ENCODE results near the gene NRIP1. TPM values are rescaled to one million over a fixed set of nuclear protein-coding genes. Genes with fewer than 3 reads are reported as not detected.

Gene NRIP1
- total RNA-seq, 1 donor from 2014 or later, result 11.4 TPM

- Mint-ChIP-seq H3K9me3 (no peaks in the 10 kb centered on the region), H3K4me1 (ENCODE audit: low read depth) (no peaks in the 10 kb centered on the region), H3K27me3 (ENCODE audit: insufficient read depth) (no peaks in the 10 kb centered on the region), H3K36me3 (ENCODE audit: low read depth) (peaks cover 24% of the 10 kb centered on the region), H3K4me3 (no peak overlapping the region), H3K27ac (no peak overlapping the region)
- no peak for DNase-seq (ENCODE audit: low spot score)
- intact Hi-C loops (cut with micrococcal nuclease), result no loop called here
Observed at GRCh38 chr21:14964621-14965020, 100.2 kb downstream of the NRIP1 start.

DNA sequence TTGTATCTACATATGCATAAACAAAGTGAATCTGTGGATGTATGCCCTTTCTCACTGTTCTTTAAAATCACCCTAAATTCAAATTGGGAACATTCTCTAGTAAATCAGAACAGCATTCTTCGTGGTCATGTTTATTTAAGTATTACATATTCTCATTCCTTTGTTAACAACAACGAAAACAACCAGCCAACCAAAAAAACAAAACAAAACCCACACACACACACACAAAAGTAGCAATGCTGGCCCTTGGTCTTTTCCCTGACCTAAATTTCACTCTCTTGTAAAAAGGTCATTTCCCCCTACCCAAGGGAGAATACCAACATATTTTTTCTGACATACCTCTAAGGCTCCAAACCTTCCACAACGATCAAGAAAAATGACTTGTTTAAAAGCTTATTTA lies 102.6 kb downstream of the NRIP1 start:
- Mint-ChIP-seq H3K4me1 (ENCODE audit: low read depth) (no peaks in the 10 kb centered on the region), H3K36me3 (ENCODE audit: low read depth) (peaks cover 10% of the 10 kb centered on the region), H3K27ac (no peak overlapping the region), H3K4me3 (no peak overlapping the region), H3K27me3 (ENCODE audit: insufficient read depth) (peaks cover 2% of the 10 kb centered on the region), H3K9me3 (no peaks in the 10 kb centered on the region)
- no peak for DNase-seq (ENCODE audit: low spot score)
- intact Hi-C loops (cut with micrococcal nuclease), result no loop called here

GRCh38 chr21:14961502-14961901 lies 103.3 kb downstream of the NRIP1 start:
- Mint-ChIP-seq H3K9me3 (no peaks in the 10 kb centered on the region), H3K4me3 (no peak overlapping the region)
- intact Hi-C loops (cut with micrococcal nuclease), result no loop called here

GRCh38 chr21:14959343-14959742 lies 105.5 kb downstream of the NRIP1 start:
- Mint-ChIP-seq H3K27ac (no peak overlapping the region), H3K27me3 (ENCODE audit: insufficient read depth) (peaks cover 2% of the 10 kb centered on the region), H3K36me3 (ENCODE audit: low read depth) (no peaks in the 10 kb centered on the region), H3K4me3 (no peak overlapping the region), H3K4me1 (ENCODE audit: low read depth) (no peaks in the 10 kb centered on the region), H3K9me3 (no peaks in the 10 kb centered on the region)
- intact Hi-C loops (cut with micrococcal nuclease), result no loop called here
- DNase-seq (ENCODE audit: low spot score), result no peak

More at GRCh38 chr21:14961502-14961901, 103.3 kb downstream of the NRIP1 start:
- H3K36me3 Mint-ChIP-seq (ENCODE audit: low read depth), result peaks cover 5% of the 10 kb centered on the region
- no peak overlapping the region for H3K27ac Mint-ChIP-seq
- H3K27me3 Mint-ChIP-seq (ENCODE audit: insufficient read depth), result peaks cover 2% of the 10 kb centered on the region
- no peak for DNase-seq (ENCODE audit: low spot score)
- no peaks in the 10 kb centered on the region for H3K4me1 Mint-ChIP-seq (ENCODE audit: low read depth)

DNA sequence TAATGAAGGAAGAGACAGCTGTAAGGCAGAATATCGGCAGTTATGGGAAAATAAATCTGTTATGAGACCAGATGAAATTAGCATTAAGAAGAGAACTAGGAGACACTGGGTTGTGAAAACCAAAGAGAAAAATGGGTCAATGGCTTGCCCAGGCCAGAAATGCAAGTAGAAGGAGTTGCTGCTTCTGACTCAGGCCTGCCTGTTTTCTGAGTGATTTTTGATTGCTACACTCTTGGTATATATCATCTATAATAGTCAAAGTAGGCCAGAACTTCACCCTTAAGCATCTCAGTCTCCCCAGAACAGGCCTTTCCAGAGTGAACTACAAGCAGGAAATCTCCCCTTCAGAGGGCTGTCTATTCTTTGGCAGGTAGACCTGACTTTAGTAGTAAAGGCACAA lies 107.0 kb downstream of the NRIP1 start:
- DNase-seq (ENCODE audit: low spot score), result no peak
- Mint-ChIP-seq H3K9me3 (no peaks in the 10 kb centered on the region), H3K27ac (no peak overlapping the region), H3K27me3 (ENCODE audit: insufficient read depth) (peaks cover 2% of the 10 kb centered on the region), H3K4me3 (no peak overlapping the region), H3K36me3 (ENCODE audit: low read depth) (no peaks in the 10 kb centered on the region), H3K4me1 (ENCODE audit: low read depth) (no peaks in the 10 kb centered on the region)
- intact Hi-C loops (cut with micrococcal nuclease), result no loop called here

GRCh38 chr21:14956807-14957206 lies 108.0 kb downstream of the NRIP1 start:
- Mint-ChIP-seq H3K4me1 (ENCODE audit: low read depth) (no peaks in the 10 kb centered on the region), H3K9me3 (peaks cover 3% of the 10 kb centered on the region), H3K36me3 (ENCODE audit: low read depth) (no peaks in the 10 kb centered on the region), H3K27me3 (ENCODE audit: insufficient read depth) (peaks cover 2% of the 10 kb centered on the region), H3K27ac (no peak overlapping the region), H3K4me3 (no peak overlapping the region)
- intact Hi-C loops (cut with micrococcal nuclease), result no loop called here
- DNase-seq (ENCODE audit: low spot score), result no peak

GRCh38 chr21:14955936-14956520 lies 108.8 kb downstream of the NRIP1 start:
- H3K4me3 Mint-ChIP-seq, result no peak overlapping the region
- no peak overlapping the region for H3K27ac Mint-ChIP-seq
- no peaks in the 10 kb centered on the region for H3K36me3 Mint-ChIP-seq (ENCODE audit: low read depth)
- no peaks in the 10 kb centered on the region for H3K4me1 Mint-ChIP-seq (ENCODE audit: low read depth)
- peaks cover 3% of the 10 kb centered on the region for H3K9me3 Mint-ChIP-seq
- no peak for DNase-seq (ENCODE audit: low spot score)
- intact Hi-C loops (cut with micrococcal nuclease), result no loop called here
- peaks cover 2% of the 10 kb centered on the region for H3K27me3 Mint-ChIP-seq (ENCODE audit: insufficient read depth)

- Mint-ChIP-seq H3K4me3 (no peak overlapping the region), H3K9me3 (peaks cover 6% of the 10 kb centered on the region), H3K27ac (no peak overlapping the region), H3K4me1 (ENCODE audit: low read depth) (no peaks in the 10 kb centered on the region), H3K36me3 (ENCODE audit: low read depth) (no peaks in the 10 kb centered on the region), H3K27me3 (ENCODE audit: insufficient read depth) (no peaks in the 10 kb centered on the region)
- no peak for DNase-seq (ENCODE audit: low spot score)
- intact Hi-C loops (cut with micrococcal nuclease), result no loop called here
Observed at GRCh38 chr21:14952916-14953315, 111.9 kb downstream of the NRIP1 start.

- intact Hi-C loops (cut with micrococcal nuclease), result no loop called here
- H3K36me3 Mint-ChIP-seq (ENCODE audit: low read depth), result no peaks in the 10 kb centered on the region
- peaks cover 6% of the 10 kb centered on the region for H3K9me3 Mint-ChIP-seq
- DNase-seq (ENCODE audit: low spot score), result no peak
- H3K27me3 Mint-ChIP-seq (ENCODE audit: insufficient read depth), result no peaks in the 10 kb centered on the region
- no peak overlapping the region for H3K27ac Mint-ChIP-seq
- H3K4me1 Mint-ChIP-seq (ENCODE audit: low read depth), result no peaks in the 10 kb centered on the region
- no peak overlapping the region for H3K4me3 Mint-ChIP-seq
Observed at GRCh38 chr21:14949603-14950002, 115.2 kb downstream of the NRIP1 start.

DNA sequence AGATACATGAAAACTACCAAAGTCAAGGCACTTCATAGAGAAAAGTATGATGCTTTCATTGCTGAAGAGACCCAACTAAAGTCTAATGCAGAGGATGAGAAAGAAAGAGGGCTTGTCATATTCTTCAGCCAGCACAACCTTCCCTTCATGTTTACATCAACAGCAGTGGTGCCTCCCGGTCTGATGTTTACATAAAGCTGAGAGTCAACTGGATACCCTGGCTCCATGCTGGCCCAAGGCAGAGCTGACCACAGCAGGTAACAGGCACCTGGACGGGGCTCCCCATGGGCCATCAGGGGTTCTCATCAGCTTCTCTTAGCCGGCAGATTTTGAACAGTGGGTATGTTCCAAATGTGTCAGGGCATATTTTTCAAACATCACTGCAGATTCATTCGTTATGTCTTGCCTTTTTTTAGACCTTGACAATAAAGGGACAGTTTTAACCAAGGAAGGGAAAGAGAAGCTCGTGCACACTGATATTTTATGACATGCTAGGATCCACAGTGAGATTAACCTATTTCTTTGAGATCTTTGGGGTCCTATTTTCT lies 117.1 kb downstream of the NRIP1 start:
- intact Hi-C loops (cut with micrococcal nuclease), result no loop called here
- no peaks in the 10 kb centered on the region for H3K4me1 Mint-ChIP-seq (ENCODE audit: low read depth)
- DNase-seq (ENCODE audit: low spot score), result no peak
- H3K27me3 Mint-ChIP-seq (ENCODE audit: insufficient read depth), result peaks cover 3% of the 10 kb centered on the region
- no peak overlapping the region for H3K27ac Mint-ChIP-seq
- H3K9me3 Mint-ChIP-seq, result peaks cover 6% of the 10 kb centered on the region
- H3K4me3 Mint-ChIP-seq, result no peak overlapping the region
- H3K36me3 Mint-ChIP-seq (ENCODE audit: low read depth), result no peaks in the 10 kb centered on the region

GRCh38 chr21:14945176-14945575 lies 119.6 kb downstream of the NRIP1 start:
- Mint-ChIP-seq H3K9me3 (peaks cover 10% of the 10 kb centered on the region), H3K36me3 (ENCODE audit: low read depth) (no peaks in the 10 kb centered on the region), H3K27ac (no peak overlapping the region), H3K4me1 (ENCODE audit: low read depth) (no peaks in the 10 kb centered on the region), H3K4me3 (no peak overlapping the region), H3K27me3 (ENCODE audit: insufficient read depth) (peaks cover 3% of the 10 kb centered on the region)
- no peak for DNase-seq (ENCODE audit: low spot score)
- intact Hi-C loops (cut with micrococcal nuclease), result no loop called here

DNA sequence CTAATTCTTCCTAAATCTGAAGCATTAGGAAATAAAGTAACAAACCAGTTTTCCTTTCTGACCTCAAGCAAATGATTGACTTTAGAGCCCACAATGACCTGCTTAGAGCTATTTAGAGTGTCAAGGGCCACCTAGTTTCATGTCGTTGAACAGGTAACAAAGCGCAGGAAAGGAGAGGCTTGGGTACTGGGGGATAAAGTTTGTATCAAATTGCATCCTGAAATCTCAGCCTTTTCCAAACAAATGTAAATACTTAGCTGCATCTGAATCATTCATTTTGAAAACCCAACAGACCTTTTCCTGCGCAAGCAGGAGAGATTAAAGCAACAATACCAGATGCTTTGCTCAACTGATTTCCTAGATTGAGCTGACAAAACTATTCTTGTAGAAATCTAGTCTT lies 121.2 kb downstream of the NRIP1 start:
- Mint-ChIP-seq H3K27ac (no peak overlapping the region), H3K9me3 (peaks cover 7% of the 10 kb centered on the region), H3K4me1 (ENCODE audit: low read depth) (no peaks in the 10 kb centered on the region), H3K36me3 (ENCODE audit: low read depth) (no peaks in the 10 kb centered on the region), H3K4me3 (no peak overlapping the region), H3K27me3 (ENCODE audit: insufficient read depth) (peaks cover 3% of the 10 kb centered on the region)
- no peak for DNase-seq (ENCODE audit: low spot score)
- intact Hi-C loops (cut with micrococcal nuclease), result no loop called here

DNA sequence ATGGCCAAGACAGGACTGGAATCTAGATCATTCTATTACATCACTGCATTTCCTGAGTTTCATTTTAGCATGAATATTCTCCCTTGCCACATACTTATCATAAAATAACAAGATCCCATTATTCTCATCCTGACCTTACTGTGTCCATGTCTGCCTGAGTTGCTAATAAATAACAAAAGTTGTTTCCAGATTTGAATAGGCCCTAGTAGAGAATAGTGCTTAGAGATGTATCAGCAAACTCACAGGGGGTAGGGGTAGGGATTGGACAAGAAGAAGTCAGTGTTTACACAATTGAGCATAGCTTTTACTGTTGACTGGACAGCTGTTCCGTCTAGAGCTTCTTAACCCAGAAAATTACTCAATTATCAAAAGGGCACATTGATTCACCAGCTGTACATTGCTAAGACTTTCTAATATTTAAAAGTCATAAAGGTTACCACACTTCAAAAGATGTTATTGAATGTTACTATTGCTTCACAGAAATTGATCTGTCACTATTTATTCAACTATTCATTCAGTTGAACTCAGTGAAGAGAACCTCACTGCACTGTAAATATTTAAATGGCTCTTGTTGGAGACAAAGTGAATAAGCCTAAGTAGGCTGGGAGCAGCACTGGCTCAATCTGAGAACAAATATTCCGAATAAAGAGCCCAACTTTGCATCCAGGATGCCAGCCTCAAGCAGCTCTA lies 121.9 kb downstream of the NRIP1 start:
- H3K4me3 Mint-ChIP-seq, result no peak overlapping the region
- H3K36me3 Mint-ChIP-seq (ENCODE audit: low read depth), result no peaks in the 10 kb centered on the region
- no peaks in the 10 kb centered on the region for H3K4me1 Mint-ChIP-seq (ENCODE audit: low read depth)
- peaks cover 7% of the 10 kb centered on the region for H3K9me3 Mint-ChIP-seq
- no peak for DNase-seq (ENCODE audit: low spot score)
- H3K27ac Mint-ChIP-seq, result no peak overlapping the region
- intact Hi-C loops (cut with micrococcal nuclease), result no loop called here
- peaks cover 3% of the 10 kb centered on the region for H3K27me3 Mint-ChIP-seq (ENCODE audit: insufficient read depth)

Data from activated T-helper 1 cell treated with anti-CD3 and anti-CD28 coated beads, Interleukin-12 subunit alpha, Interleukin-12 subunit beta, Interleukin-2, Interleukin-4 antibody, amounts not matched to agents 30 ng/mL and 10 ng/mL and 1 ng/mL, durations not matched to agents 14 hours and 24 hours and 36 hours (primary cell).